Tibial nerve (tissue), 4 donors: ENCODE measurements around the gene OLIG2. TPM values are rescaled to one million over a fixed set of nuclear protein-coding genes. Genes with fewer than 3 reads are reported as not detected.
A peak's percentile ranks its signal among the peaks of the same experiment; 100 is the strongest.

Experiments
- DNase-seq, 2 donors: peaks; one replicate each; pipeline ENCODE4 v3.0.0-alpha.2; 2019; ENCODE audit warnings: low spot score in 2 of 2
- H3K27ac ChIP-seq, 4 donors: fragments of 200-600 bp; sonication (generic) in 3 of 4; one replicate each; pipeline ENCODE4 v1.5.1; 2017 to 2019; ENCODE audit warnings: mild to moderate bottlenecking in 1 of 4
- H3K27me3 ChIP-seq, 2 donors: fragments of 200-600 bp; sonication (generic) in 1 of 2; one replicate each; pipeline versions ENCODE4 v1.5.1 to v1.6.0; 2017 to 2019
- H3K36me3 ChIP-seq, 3 donors: fragments of 200-600 bp; sonication (generic); one replicate each; pipeline ENCODE4 v1.5.1; 2018 to 2019
- H3K4me1 ChIP-seq, 4 donors: fragments of 200-600 bp; sonication (generic) in 3 of 4; one replicate each; pipeline ENCODE4 v1.5.1; 2017 to 2019
- H3K4me3 ChIP-seq, 4 donors: fragments of 200-600 bp; sonication (generic) in 3 of 4; one replicate each; pipeline ENCODE4 v1.5.1; 2017 to 2019; ENCODE audit warnings: mild to moderate bottlenecking in 1 of 4, moderate library complexity in 1 of 4
- H3K9me3 ChIP-seq, 4 donors: fragments of 200-600 bp; sonication (generic) in 3 of 4; one replicate each; pipeline ENCODE4 v1.5.1; 2017 to 2019
- CTCF ChIP-seq, 5 experiments: fragments of 200-600 bp in 3 of 5; fragments of 450-650 bp in 2 of 5; sonication (generic) in 3 of 5; IDR thresholded peaks; one replicate each; pipeline ENCODE4 v1.5.1; 2016 to 2019; ENCODE audit warnings: antibody characterized with exemption in 5 of 5, mild to moderate bottlenecking in 3 of 5, moderate library complexity in 2 of 5
- EP300 ChIP-seq, 2 donors: sonication (generic); formaldehyde crosslinking; IDR thresholded peaks; one replicate each; pipeline ENCODE4 v1.6.1; 2017; ENCODE audit warnings: antibody characterized with exemption in 2 of 2, mild to moderate bottlenecking in 1 of 2
- POLR2A ChIP-seq, 2 donors: fragments of 450-650 bp; IDR thresholded peaks; one replicate each; pipeline ENCODE4 v1.6.1; 2017; ENCODE audit warnings: antibody characterized with exemption in 2 of 2, mild to moderate bottlenecking in 2 of 2, moderate library complexity in 2 of 2
- WGBS, 2 donors: methylation state at CpG; one replicate each; pipeline ENCODE4 v1.1.5; 2018; 5-methylcytosine and 5-hydroxymethylcytosine counted together
- total RNA-seq, 4 donors: library from RNA; depleted of rRNA; stranded (reverse); fragments of >200 nt; gene quantifications; one replicate each; pipeline ENCODE4 v1.1.0, GENCODE V29; 2016

The OLIG2 gene
- total RNA-seq, 4 donors from 2014 or later, result 0.21 to 1.3 TPM; not detected in 2

GRCh38 chr21:33019516-33019884 lies 6.2 kb upstream of the OLIG2 start:
- TF ChIP-seq EP300 (IDR thresholded peaks at IDR 0.05) (no peak), CTCF (IDR thresholded peaks at IDR 0.05) (no peak)
- DNase-seq, result no peak
- Histone ChIP-seq H3K4me1 (peaks cover 0 to 43% (median 21%) of the 10 kb centered on the region in 4 donors), H3K36me3 (no peaks in the 10 kb centered on the region), H3K9me3 (no peaks in the 10 kb centered on the region), H3K4me3 (peak overlapping the region in 1 of 4 donors; percentile 28), H3K27ac (no peak overlapping the region), H3K27me3 (peaks cover 8 to 98% of the 10 kb centered on the region in 2 donors)
- 8 to 10% methylated on average over 17 of the region's 17 CpGs for WGBS, 2 donors

- no peak overlapping the region for H3K27ac ChIP-seq
- no peak for DNase-seq
- H3K9me3 ChIP-seq, result no peaks in the 10 kb centered on the region
- peaks cover 0 to 48% (median 22%) of the 10 kb centered on the region in 4 donors for H3K4me1 ChIP-seq
- TF ChIP-seq POLR2A (IDR thresholded peaks at IDR 0.05), result no peak
- no peak for TF ChIP-seq CTCF (IDR thresholded peaks at IDR 0.05)
- TF ChIP-seq EP300 (IDR thresholded peaks at IDR 0.05), result no peak
- WGBS, 2 donors, result 1 to 2% methylated on average over 46 to 49 of the region's 55 CpGs
- H3K27me3 ChIP-seq, result peaks cover 12 to 98% of the 10 kb centered on the region in 2 donors
- H3K36me3 ChIP-seq, result no peaks in the 10 kb centered on the region
- H3K4me3 ChIP-seq, result peak overlapping the region in 2 of 4 donors; percentile 11 to 28
These were observed 5.7 kb upstream of the OLIG2 start for GRCh38 chr21:33019885-33020557.

GRCh38 chr21:33020558-33021100 lies 5.1 kb upstream of the OLIG2 start:
- H3K9me3 ChIP-seq, result no peaks in the 10 kb centered on the region
- no peaks in the 10 kb centered on the region for H3K36me3 ChIP-seq
- no peak overlapping the region for H3K27ac ChIP-seq
- TF ChIP-seq POLR2A (IDR thresholded peaks at IDR 0.05) (no peak), EP300 (IDR thresholded peaks at IDR 0.05) (no peak), CTCF (IDR thresholded peaks at IDR 0.05) (no peak)
- peaks cover 0 to 54% (median 23%) of the 10 kb centered on the region in 4 donors for H3K4me1 ChIP-seq
- 6 to 18% methylated on average over 8 to 16 of the region's 16 CpGs for WGBS, 2 donors
- no peak overlapping the region for H3K4me3 ChIP-seq
- H3K27me3 ChIP-seq, result peaks cover 14 to 100% of the 10 kb centered on the region in 2 donors
- no peak for DNase-seq

GRCh38 chr21:33021150-33021549 lies 4.6 kb upstream of the OLIG2 start:
- Histone ChIP-seq H3K36me3 (no peaks in the 10 kb centered on the region), H3K4me1 (peaks cover 0 to 59% (median 26%) of the 10 kb centered on the region in 4 donors), H3K9me3 (no peaks in the 10 kb centered on the region), H3K4me3 (no peak overlapping the region), H3K27ac (no peak overlapping the region), H3K27me3 (peaks cover 14 to 100% of the 10 kb centered on the region in 2 donors)
- 25 to 31% methylated on average over 7 to 9 of the region's 11 CpGs for WGBS, 2 donors
- TF ChIP-seq EP300 (IDR thresholded peaks at IDR 0.05) (no peak), POLR2A (IDR thresholded peaks at IDR 0.05) (no peak), CTCF (IDR thresholded peaks at IDR 0.05) (no peak)
- no peak for DNase-seq

- 25 to 29% methylated on average over 4 of the region's 4 CpGs for WGBS, 2 donors
- Histone ChIP-seq H3K27me3 (peaks cover 14 to 100% of the 10 kb centered on the region in 2 donors), H3K27ac (no peak overlapping the region), H3K9me3 (no peaks in the 10 kb centered on the region), H3K4me1 (peaks cover 0 to 64% (median 28%) of the 10 kb centered on the region in 4 donors), H3K4me3 (no peak overlapping the region), H3K36me3 (no peaks in the 10 kb centered on the region)
- DNase-seq, result no peak
- no peak for TF ChIP-seq EP300 (IDR thresholded peaks at IDR 0.05)
- TF ChIP-seq POLR2A (IDR thresholded peaks at IDR 0.05), result no peak
- TF ChIP-seq CTCF (IDR thresholded peaks at IDR 0.05), result no peak
These were observed 4.1 kb upstream of the OLIG2 start for GRCh38 chr21:33021667-33022066.
